Measurements from ENCODE around the gene VIPR2.

- TF ChIP-seq EZH2 (optimal IDR thresholded peaks at IDR 0.05; ENCODE audit: low read depth, low read length) (no peak), CTCF (IDR thresholded peaks at IDR 0.05; ENCODE audit: low read length) (no peak), EZH2phosphoT487 (IDR thresholded peaks at IDR 0.05; ENCODE audit: low read length) (no peak)
These were observed 98.4 kb downstream of the VIPR2 start for GRCh38 chr7:159046300-159046699.

All from MM.1S (cell line).